Sigmoid colon (tissue), 7 donors: ENCODE measurements around the gene KMT2C. TPM values are rescaled to one million over a fixed set of nuclear protein-coding genes. Genes with fewer than 3 reads are reported as not detected.
A peak's percentile ranks its signal among the peaks of the same experiment; 100 is the strongest.

Experiments
- DNase-seq: peaks from one replicate; pipeline ENCODE4 v3.0.0-alpha.2; 2019
- H3K27ac ChIP-seq, 4 donors: fragments of 200-600 bp; sonication (generic); one replicate each; pipeline ENCODE4 v1.5.1; 2016 to 2019; ENCODE audit warnings: mild to moderate bottlenecking in 1 of 4
- H3K27me3 ChIP-seq, 3 donors: fragments of 200-600 bp; sonication (generic); one replicate each; pipeline ENCODE4 v1.5.1; 2019; ENCODE audit warnings: mild to moderate bottlenecking in 1 of 3
- H3K36me3 ChIP-seq, 4 donors: fragments of 200-600 bp; sonication (generic); one replicate each; pipeline ENCODE4 v1.5.1; 2016 to 2019
- H3K4me1 ChIP-seq, 4 donors: fragments of 200-600 bp; sonication (generic); one replicate each; pipeline ENCODE4 v1.5.1; 2017 to 2019
- H3K4me3 ChIP-seq, 4 donors: fragments of 200-600 bp; sonication (generic); one replicate each; pipeline ENCODE4 v1.5.1; 2017 to 2019; ENCODE audit warnings: mild to moderate bottlenecking in 2 of 4, moderate library complexity in 1 of 4
- H3K9me3 ChIP-seq, 4 donors: fragments of 200-600 bp in 3 of 4; sonication (generic) in 3 of 4; one replicate each; pipeline versions ENCODE4 v1.5.1 to v1.6.1; 2013 to 2019
- EP300 ChIP-seq, 4 donors: sonication (generic); formaldehyde crosslinking; IDR thresholded peaks; one replicate each; pipeline ENCODE4 v1.6.1; 2017; ENCODE audit warnings: antibody characterized with exemption in 4 of 4
- POLR2A ChIP-seq, 2 donors: fragments of 450-650 bp; IDR thresholded peaks; one replicate each; pipeline ENCODE4 v1.6.1; 2016; ENCODE audit warnings: antibody characterized with exemption in 2 of 2, mild to moderate bottlenecking in 2 of 2, moderate library complexity in 2 of 2
- POLR2AphosphoS5 ChIP-seq, 4 donors: sonication (generic); formaldehyde crosslinking; IDR thresholded peaks; one replicate each; pipeline ENCODE4 v1.6.1; 2017; ENCODE audit warnings: antibody characterized with exemption in 4 of 4
- WGBS, 2 donors: extraction: QIAGEN DNeasy Blood & Tissue Kit; methylation state at CpG; one replicate each; pipeline ENCODE4 v1.1.7; 2013; 5-methylcytosine and 5-hydroxymethylcytosine counted together
- intact Hi-C: fragments of 100-400 bp; cut with DNase I; formaldehyde crosslinking; loops from one replicate; pipeline ENCODE4 v1.15.1; 2023
- polyA plus RNA-seq, 3 donors: library from polyadenylated mRNA; stranded (reverse); fragments of 200-250 nt; gene quantifications; one replicate each; pipeline ENCODE4 v1.2.3, GENCODE V29; 2013
- total RNA-seq, 4 donors: library from RNA; depleted of rRNA; stranded (reverse); fragments of >200 nt; gene quantifications; one replicate each; pipeline ENCODE4 v1.1.0, GENCODE V29; 2016
- TF ChIP-seq, protein P1 (sequence below), 4 experiments: fragments of 450-650 bp in 3 of 4; fragments of 200-600 bp in 1 of 4; IDR thresholded peaks; one replicate each; pipeline ENCODE4 v1.5.1; 2016 to 2019; ENCODE audit warnings: antibody characterized with exemption in 4 of 4, mild to moderate bottlenecking in 3 of 4, moderate library complexity in 2 of 4
- donor health status: healthy with polysubstance abuse.
- donor health status: Bipolar disorder and iron deficiency.
- donor health status: healthy.

Gene KMT2C
- total RNA-seq (10 to 100 TPM; 46.4 to 75.6 (median 57.2) TPM), polyA plus RNA-seq (10 to 100 TPM in 1 of 3 donors, 1 to 10 TPM in 2; 7.4 to 18.9 (median 8.4) TPM)

- TF ChIP-seq POLR2AphosphoS5 (IDR thresholded peaks at IDR 0.05) (peak; percentile 77 to 90 (median 88)), EP300 (IDR thresholded peaks at IDR 0.05) (no peak), POLR2A (IDR thresholded peaks at IDR 0.05) (peak; percentile 41 to 52)
- DNase-seq = peak; percentile 79
- Histone ChIP-seq H3K36me3 (no peaks in the 10 kb centered on the region), H3K4me1 (peaks cover 3 to 41% (median 27%) of the 10 kb centered on the region in 4 donors), H3K9me3 (no peaks in the 10 kb centered on the region), H3K27ac (peak within 1 kb of the TSS; percentile 98 to 100 (median 100)), H3K27me3 (no peaks in the 10 kb centered on the region), H3K4me3 (peak within 1 kb of the TSS; percentile 95 to 100 (median 100))
- intact Hi-C loops = loop anchor here (1.0 to 10.0 kb wide), 2 partner anchors 29 to 121 kb away; no protein-coding TSS in a partner anchor
- 1% methylated on average over 107 of the region's 107 CpGs for WGBS, 2 donors
These were observed at the start of gene KMT2C for GRCh38 chr7:152435384-152436110. Gene KMT2C (minus strand): TSS chr7:152436003. CDS start chr7:152435786, 217 bp downstream.

- no peak for DNase-seq
- H3K27ac ChIP-seq = no peak overlapping the region
- 82 to 91% methylated on average over 4 of the region's 4 CpGs for whole genome bisulfite sequencing, 2 donors
These were observed 45.3 kb upstream of the KMT2C start for GRCh38 chr7:152481082-152481481.

DNA sequence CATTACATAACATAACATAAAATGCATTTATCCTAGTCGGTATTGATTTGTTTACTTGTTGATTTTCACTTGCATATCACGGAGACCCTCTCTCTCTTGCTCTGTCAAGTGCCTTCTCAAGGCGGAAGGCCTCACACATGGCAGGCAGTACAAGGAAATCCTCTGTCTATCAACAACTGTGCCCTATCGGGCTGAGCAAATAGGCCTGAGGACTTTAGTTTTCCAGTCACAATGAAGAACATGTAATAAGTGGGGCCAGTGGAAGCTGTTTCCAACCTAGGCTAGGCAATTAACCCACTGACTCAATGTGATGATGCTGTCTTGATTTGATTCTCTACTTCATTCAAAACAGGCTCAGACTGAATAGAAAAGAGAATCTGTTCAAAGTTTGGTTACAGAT, 44.9 kb upstream of the KMT2C start:
- no peak overlapping the region for H3K27ac ChIP-seq
- 78 to 90% methylated on average over 4 of the region's 4 CpGs for WGBS, 2 donors
- DNase-seq = no peak
- H3K36me3 ChIP-seq = no peaks in the 10 kb centered on the region
- TF ChIP-seq POLR2A (IDR thresholded peaks at IDR 0.05) (no peak), EP300 (IDR thresholded peaks at IDR 0.05) (no peak)
- TF ChIP-seq, protein P1, sequence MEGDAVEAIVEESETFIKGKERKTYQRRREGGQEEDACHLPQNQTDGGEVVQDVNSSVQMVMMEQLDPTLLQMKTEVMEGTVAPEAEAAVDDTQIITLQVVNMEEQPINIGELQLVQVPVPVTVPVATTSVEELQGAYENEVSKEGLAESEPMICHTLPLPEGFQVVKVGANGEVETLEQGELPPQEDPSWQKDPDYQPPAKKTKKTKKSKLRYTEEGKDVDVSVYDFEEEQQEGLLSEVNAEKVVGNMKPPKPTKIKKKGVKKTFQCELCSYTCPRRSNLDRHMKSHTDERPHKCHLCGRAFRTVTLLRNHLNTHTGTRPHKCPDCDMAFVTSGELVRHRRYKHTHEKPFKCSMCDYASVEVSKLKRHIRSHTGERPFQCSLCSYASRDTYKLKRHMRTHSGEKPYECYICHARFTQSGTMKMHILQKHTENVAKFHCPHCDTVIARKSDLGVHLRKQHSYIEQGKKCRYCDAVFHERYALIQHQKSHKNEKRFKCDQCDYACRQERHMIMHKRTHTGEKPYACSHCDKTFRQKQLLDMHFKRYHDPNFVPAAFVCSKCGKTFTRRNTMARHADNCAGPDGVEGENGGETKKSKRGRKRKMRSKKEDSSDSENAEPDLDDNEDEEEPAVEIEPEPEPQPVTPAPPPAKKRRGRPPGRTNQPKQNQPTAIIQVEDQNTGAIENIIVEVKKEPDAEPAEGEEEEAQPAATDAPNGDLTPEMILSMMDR (IDR thresholded peaks at IDR 0.05) = no peak
- H3K4me3 ChIP-seq = no peak overlapping the region
- no peaks in the 10 kb centered on the region for H3K4me1 ChIP-seq
- intact Hi-C loops = no loop called here
- no peaks in the 10 kb centered on the region for H3K27me3 ChIP-seq
- no peaks in the 10 kb centered on the region for H3K9me3 ChIP-seq

More at GRCh38 chr7:152481082-152481481, 45.3 kb upstream of the KMT2C start:
- Histone ChIP-seq H3K4me1 (no peaks in the 10 kb centered on the region), H3K9me3 (no peaks in the 10 kb centered on the region), H3K27me3 (no peaks in the 10 kb centered on the region), H3K36me3 (no peaks in the 10 kb centered on the region), H3K4me3 (no peak overlapping the region)
- no peak for TF ChIP-seq POLR2AphosphoS5 (IDR thresholded peaks at IDR 0.05)
- TF ChIP-seq POLR2A (IDR thresholded peaks at IDR 0.05) = no peak
- TF ChIP-seq, protein P1 (IDR thresholded peaks at IDR 0.05) = no peak
- intact Hi-C loops = no loop called here

DNA sequence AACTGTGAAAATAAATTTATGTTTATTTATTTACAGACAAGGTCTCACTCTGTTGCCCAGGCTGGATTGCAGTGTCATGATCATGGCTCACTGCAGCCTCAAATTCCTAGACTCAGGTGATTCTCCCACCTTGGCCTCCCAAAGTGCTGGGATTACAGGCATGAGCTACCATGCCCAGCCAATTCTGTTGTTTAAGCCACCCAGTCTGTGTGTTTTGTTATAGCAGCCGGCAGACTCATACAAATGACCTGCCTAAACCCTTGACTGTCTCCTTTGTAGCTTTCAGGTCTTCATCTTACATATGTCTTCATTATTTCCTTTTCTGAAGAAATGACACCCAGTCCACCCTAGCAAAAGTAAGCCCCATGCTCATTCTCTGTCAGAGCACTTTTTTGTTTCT, 43.8 kb upstream of the KMT2C start:
- WGBS, 2 donors = 96 to 99% methylated on average over 1 of the region's 1 CpG
- no peaks in the 10 kb centered on the region for H3K36me3 ChIP-seq
- intact Hi-C loops = no loop called here
- TF ChIP-seq POLR2AphosphoS5 (IDR thresholded peaks at IDR 0.05) (no peak), EP300 (IDR thresholded peaks at IDR 0.05) (no peak), POLR2A (IDR thresholded peaks at IDR 0.05) (no peak)
- TF ChIP-seq, protein P1 (IDR thresholded peaks at IDR 0.05) = no peak
- H3K4me3 ChIP-seq = no peak overlapping the region
- H3K4me1 ChIP-seq = no peaks in the 10 kb centered on the region
- no peak overlapping the region for H3K27ac ChIP-seq
- DNase-seq = no peak
- H3K9me3 ChIP-seq = no peaks in the 10 kb centered on the region
- no peaks in the 10 kb centered on the region for H3K27me3 ChIP-seq

DNA sequence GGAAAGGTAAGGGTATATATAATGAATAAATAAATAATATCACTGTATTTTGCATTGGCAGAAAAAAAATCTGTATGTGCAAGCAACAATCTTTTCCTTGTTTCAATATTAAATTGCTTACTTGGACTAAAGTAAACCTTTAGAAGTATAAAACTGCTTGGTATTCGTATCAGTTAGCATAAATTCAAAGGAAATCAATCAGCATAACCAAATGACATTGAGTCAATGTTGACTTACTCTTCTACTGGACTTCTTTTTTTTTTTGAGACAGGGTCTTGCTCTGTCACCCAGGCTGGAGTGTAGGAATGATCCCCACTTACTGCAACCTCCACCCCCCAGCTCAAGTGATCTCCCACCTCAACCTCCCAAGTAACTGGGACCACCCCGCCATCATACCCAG, 42.3 kb upstream of the KMT2C start:
- no peak for DNase-seq
- intact Hi-C loops = no loop called here
- Histone ChIP-seq H3K4me3 (no peak overlapping the region), H3K27ac (no peak overlapping the region), H3K27me3 (no peaks in the 10 kb centered on the region), H3K4me1 (no peaks in the 10 kb centered on the region), H3K36me3 (no peaks in the 10 kb centered on the region), H3K9me3 (no peaks in the 10 kb centered on the region)
- 86 to 91% methylated on average over 2 of the region's 2 CpGs for WGBS, 2 donors
- TF ChIP-seq POLR2A (IDR thresholded peaks at IDR 0.05) (no peak), POLR2AphosphoS5 (IDR thresholded peaks at IDR 0.05) (no peak), EP300 (IDR thresholded peaks at IDR 0.05) (no peak)
- TF ChIP-seq, protein P1 (IDR thresholded peaks at IDR 0.05) = no peak
